ENCODE data around the gene ZCCHC7. TPM values are rescaled to one million over a fixed set of nuclear protein-coding genes. Genes with fewer than 3 reads are reported as not detected.

The ZCCHC7 gene
- total and polyA plus RNA-seq, 2 of the 8 experiments (the other 6 are each of a cell fraction or from before 2014, with no cell fraction given) = 12.2 to 27.5 TPM

GRCh38 chr9:37243588-37244345 lies 123.4 kb downstream of the ZCCHC7 start (continued):
- no peak for TF ChIP-seq NANOG (IDR thresholded peaks at IDR 0.05; ENCODE audit: insufficient read depth, low read depth, low read length, poor library complexity, severe bottlenecking)
- no peak for TF ChIP-seq ASH2L (IDR thresholded peaks at IDR 0.05; ENCODE audit: low read length)
- no peak for TF ChIP-seq SP4 (IDR thresholded peaks at IDR 0.05; ENCODE audit: low read length)
- TF ChIP-seq SAP30 (IDR thresholded peaks at IDR 0.05; ENCODE audit: insufficient read depth, insufficient replicate concordance, low read length) = no peak
